ENCODE data around the gene XRCC4. TPM values are rescaled to one million over a fixed set of nuclear protein-coding genes. Genes with fewer than 3 reads are reported as not detected.

XRCC4 gene
- total RNA-seq, 1 donor from 2014 or later, result 10.7 TPM

- Mint-ChIP-seq H3K4me1 (ENCODE audit: low read depth) (no peaks in the 10 kb centered on the region), H3K27ac (no peak overlapping the region), H3K36me3 (ENCODE audit: low read depth) (no peaks in the 10 kb centered on the region), H3K27me3 (ENCODE audit: low read depth) (no peaks in the 10 kb centered on the region), H3K4me3 (ENCODE audit: low read depth) (no peak overlapping the region), H3K9me3 (peaks cover 4% of the 10 kb centered on the region)
- intact Hi-C loops (cut with micrococcal nuclease), result no loop called here
- no peak for DNase-seq (ENCODE audit: low spot score)
Observed at GRCh38 chr5:83362526-83362925, 285.2 kb downstream of the XRCC4 start.

- no peak overlapping the region for H3K4me3 Mint-ChIP-seq (ENCODE audit: low read depth)
- H3K9me3 Mint-ChIP-seq, result peaks cover 4% of the 10 kb centered on the region
- intact Hi-C loops (cut with micrococcal nuclease), result no loop called here
- no peaks in the 10 kb centered on the region for H3K27me3 Mint-ChIP-seq (ENCODE audit: low read depth)
- H3K27ac Mint-ChIP-seq, result no peak overlapping the region
- no peak for DNase-seq (ENCODE audit: low spot score)
- no peaks in the 10 kb centered on the region for H3K36me3 Mint-ChIP-seq (ENCODE audit: low read depth)
- H3K4me1 Mint-ChIP-seq (ENCODE audit: low read depth), result no peaks in the 10 kb centered on the region
Observed at GRCh38 chr5:83363111-83363885, 286.0 kb downstream of the XRCC4 start.

- no peak for DNase-seq (ENCODE audit: low spot score)
- H3K27me3 Mint-ChIP-seq (ENCODE audit: low read depth), result no peaks in the 10 kb centered on the region
- H3K4me3 Mint-ChIP-seq (ENCODE audit: low read depth), result no peak overlapping the region
- H3K4me1 Mint-ChIP-seq (ENCODE audit: low read depth), result no peaks in the 10 kb centered on the region
- H3K27ac Mint-ChIP-seq, result no peak overlapping the region
- H3K9me3 Mint-ChIP-seq, result peaks cover 4% of the 10 kb centered on the region
- intact Hi-C loops (cut with micrococcal nuclease), result no loop called here
- H3K36me3 Mint-ChIP-seq (ENCODE audit: low read depth), result no peaks in the 10 kb centered on the region
Observed at GRCh38 chr5:83363886-83364275, 286.5 kb downstream of the XRCC4 start.

- Mint-ChIP-seq H3K9me3 (peaks cover 4% of the 10 kb centered on the region), H3K4me1 (ENCODE audit: low read depth) (no peaks in the 10 kb centered on the region), H3K4me3 (ENCODE audit: low read depth) (no peak overlapping the region), H3K36me3 (ENCODE audit: low read depth) (no peaks in the 10 kb centered on the region), H3K27me3 (ENCODE audit: low read depth) (no peaks in the 10 kb centered on the region), H3K27ac (no peak overlapping the region)
- DNase-seq (ENCODE audit: low spot score), result no peak
- intact Hi-C loops (cut with micrococcal nuclease), result no loop called here
Observed at GRCh38 chr5:83364312-83365299, 287.3 kb downstream of the XRCC4 start.

GRCh38 chr5:83368319-83368718 is 291.0 kb downstream of the XRCC4 start:
- no peak overlapping the region for H3K27ac Mint-ChIP-seq
- H3K4me3 Mint-ChIP-seq (ENCODE audit: low read depth), result no peak overlapping the region
- no peaks in the 10 kb centered on the region for H3K4me1 Mint-ChIP-seq (ENCODE audit: low read depth)
- DNase-seq (ENCODE audit: low spot score), result no peak
- no peaks in the 10 kb centered on the region for H3K27me3 Mint-ChIP-seq (ENCODE audit: low read depth)
- no peaks in the 10 kb centered on the region for H3K36me3 Mint-ChIP-seq (ENCODE audit: low read depth)
- intact Hi-C loops (cut with micrococcal nuclease), result no loop called here
- no peaks in the 10 kb centered on the region for H3K9me3 Mint-ChIP-seq

DNA sequence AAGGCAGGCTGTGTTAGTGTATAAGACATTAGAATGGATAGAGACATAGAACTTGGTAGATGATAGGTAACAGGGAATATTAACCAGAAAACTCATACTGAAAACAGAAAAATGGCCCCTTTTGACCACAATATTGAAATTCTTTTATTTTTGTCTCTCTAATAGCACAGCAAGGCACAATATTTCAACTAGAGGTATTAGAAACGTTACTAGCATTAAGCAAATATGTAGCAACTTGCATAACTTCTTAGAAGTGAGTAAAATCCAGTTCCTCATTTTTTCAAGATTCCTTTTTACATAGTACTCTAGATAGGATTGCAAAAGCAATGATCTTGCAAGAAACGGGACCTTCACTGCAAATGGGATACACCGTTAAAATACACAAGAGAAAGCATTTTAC is 291.5 kb downstream of the XRCC4 start:
- DNase-seq (ENCODE audit: low spot score), result no peak
- H3K9me3 Mint-ChIP-seq, result no peaks in the 10 kb centered on the region
- no peaks in the 10 kb centered on the region for H3K27me3 Mint-ChIP-seq (ENCODE audit: low read depth)
- H3K4me1 Mint-ChIP-seq (ENCODE audit: low read depth), result no peaks in the 10 kb centered on the region
- H3K27ac Mint-ChIP-seq, result no peak overlapping the region
- no peak overlapping the region for H3K4me3 Mint-ChIP-seq (ENCODE audit: low read depth)
- H3K36me3 Mint-ChIP-seq (ENCODE audit: low read depth), result no peaks in the 10 kb centered on the region
- intact Hi-C loops (cut with micrococcal nuclease), result no loop called here

DNA sequence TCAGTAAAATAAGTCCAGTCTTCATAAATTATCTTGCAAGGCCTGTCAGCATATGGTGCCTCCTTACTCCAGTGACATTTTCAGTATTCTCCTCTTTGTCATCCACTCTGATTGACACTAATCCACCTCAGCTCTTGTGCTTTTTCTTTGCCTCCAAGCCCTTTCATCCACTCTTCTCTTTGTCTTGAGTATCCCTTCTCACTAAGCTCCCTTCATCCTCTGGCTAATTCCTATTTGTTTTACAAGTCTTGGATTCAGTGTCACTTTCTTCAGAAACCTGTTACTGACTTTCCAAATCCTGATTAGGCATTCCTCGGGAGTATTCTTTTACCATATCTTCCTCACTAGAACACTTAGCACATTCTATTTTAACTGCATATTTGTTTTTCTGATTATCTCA is 293.6 kb downstream of the XRCC4 start:
- Mint-ChIP-seq H3K4me3 (ENCODE audit: low read depth) (no peak overlapping the region), H3K4me1 (ENCODE audit: low read depth) (no peaks in the 10 kb centered on the region), H3K27ac (no peak overlapping the region), H3K27me3 (ENCODE audit: low read depth) (no peaks in the 10 kb centered on the region), H3K36me3 (ENCODE audit: low read depth) (no peaks in the 10 kb centered on the region), H3K9me3 (no peaks in the 10 kb centered on the region)
- no peak for DNase-seq (ENCODE audit: low spot score)
- intact Hi-C loops (cut with micrococcal nuclease), result no loop called here

GRCh38 chr5:83371726-83372125 is 294.4 kb downstream of the XRCC4 start:
- no peaks in the 10 kb centered on the region for H3K4me1 Mint-ChIP-seq (ENCODE audit: low read depth)
- H3K9me3 Mint-ChIP-seq, result no peaks in the 10 kb centered on the region
- no peaks in the 10 kb centered on the region for H3K27me3 Mint-ChIP-seq (ENCODE audit: low read depth)
- H3K27ac Mint-ChIP-seq, result no peak overlapping the region
- DNase-seq (ENCODE audit: low spot score), result no peak
- H3K36me3 Mint-ChIP-seq (ENCODE audit: low read depth), result no peaks in the 10 kb centered on the region
- intact Hi-C loops (cut with micrococcal nuclease), result no loop called here
- no peak overlapping the region for H3K4me3 Mint-ChIP-seq (ENCODE audit: low read depth)

DNA sequence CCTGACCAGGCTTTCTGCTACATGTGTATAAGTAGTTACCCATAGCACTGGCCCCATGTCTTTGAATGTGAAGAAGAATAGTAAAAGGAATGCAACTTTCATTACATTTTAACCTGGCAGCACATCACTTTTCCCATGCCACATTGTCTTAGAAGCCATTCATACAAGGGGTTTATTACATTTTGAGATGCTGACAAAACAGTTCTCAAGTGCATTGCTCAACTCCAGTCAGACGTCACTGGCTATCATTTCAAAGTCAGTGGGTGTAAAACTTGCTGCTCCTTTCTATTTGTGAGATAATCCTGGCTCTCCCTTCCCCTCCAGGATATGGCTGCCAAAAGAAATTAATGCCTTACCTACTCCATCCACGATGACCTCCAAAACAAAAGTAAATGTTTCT is 297.2 kb downstream of the XRCC4 start:
- no peak for DNase-seq (ENCODE audit: low spot score)
- no peaks in the 10 kb centered on the region for H3K27me3 Mint-ChIP-seq (ENCODE audit: low read depth)
- H3K4me3 Mint-ChIP-seq (ENCODE audit: low read depth), result no peak overlapping the region
- no peaks in the 10 kb centered on the region for H3K4me1 Mint-ChIP-seq (ENCODE audit: low read depth)
- no peaks in the 10 kb centered on the region for H3K9me3 Mint-ChIP-seq
- no peaks in the 10 kb centered on the region for H3K36me3 Mint-ChIP-seq (ENCODE audit: low read depth)
- no peak overlapping the region for H3K27ac Mint-ChIP-seq
- intact Hi-C loops (cut with micrococcal nuclease), result no loop called here

GRCh38 chr5:83375049-83375745 is 297.9 kb downstream of the XRCC4 start:
- Mint-ChIP-seq H3K36me3 (ENCODE audit: low read depth) (no peaks in the 10 kb centered on the region), H3K27ac (no peak overlapping the region), H3K4me3 (ENCODE audit: low read depth) (no peak overlapping the region), H3K9me3 (no peaks in the 10 kb centered on the region), H3K27me3 (ENCODE audit: low read depth) (no peaks in the 10 kb centered on the region), H3K4me1 (ENCODE audit: low read depth) (no peaks in the 10 kb centered on the region)
- DNase-seq (ENCODE audit: low spot score), result no peak
- intact Hi-C loops (cut with micrococcal nuclease), result no loop called here

DNA sequence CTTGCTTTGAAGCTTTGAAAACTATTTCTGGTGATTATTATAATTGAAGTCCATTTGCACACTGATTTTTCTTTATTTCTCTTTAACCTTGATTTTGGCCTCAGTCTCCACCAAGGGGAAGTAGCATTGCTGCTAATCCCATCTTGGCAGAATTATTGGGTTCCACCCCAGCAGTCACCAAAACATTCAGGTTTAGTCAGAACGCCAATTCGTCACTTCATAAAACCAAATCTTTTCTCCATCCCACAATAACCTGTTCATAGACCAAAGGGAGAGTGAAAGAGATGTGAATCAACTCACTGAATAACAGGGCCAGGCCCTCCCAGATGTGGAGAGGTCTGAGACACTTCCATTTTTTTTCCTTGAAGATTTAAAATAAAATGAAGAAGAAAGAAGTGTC is 299.1 kb downstream of the XRCC4 start:
- no peaks in the 10 kb centered on the region for H3K4me1 Mint-ChIP-seq (ENCODE audit: low read depth)
- H3K4me3 Mint-ChIP-seq (ENCODE audit: low read depth), result no peak overlapping the region
- no peaks in the 10 kb centered on the region for H3K27me3 Mint-ChIP-seq (ENCODE audit: low read depth)
- no peaks in the 10 kb centered on the region for H3K36me3 Mint-ChIP-seq (ENCODE audit: low read depth)
- no peaks in the 10 kb centered on the region for H3K9me3 Mint-ChIP-seq
- no peak for DNase-seq (ENCODE audit: low spot score)
- no peak overlapping the region for H3K27ac Mint-ChIP-seq
- intact Hi-C loops (cut with micrococcal nuclease), result no loop called here

DNA sequence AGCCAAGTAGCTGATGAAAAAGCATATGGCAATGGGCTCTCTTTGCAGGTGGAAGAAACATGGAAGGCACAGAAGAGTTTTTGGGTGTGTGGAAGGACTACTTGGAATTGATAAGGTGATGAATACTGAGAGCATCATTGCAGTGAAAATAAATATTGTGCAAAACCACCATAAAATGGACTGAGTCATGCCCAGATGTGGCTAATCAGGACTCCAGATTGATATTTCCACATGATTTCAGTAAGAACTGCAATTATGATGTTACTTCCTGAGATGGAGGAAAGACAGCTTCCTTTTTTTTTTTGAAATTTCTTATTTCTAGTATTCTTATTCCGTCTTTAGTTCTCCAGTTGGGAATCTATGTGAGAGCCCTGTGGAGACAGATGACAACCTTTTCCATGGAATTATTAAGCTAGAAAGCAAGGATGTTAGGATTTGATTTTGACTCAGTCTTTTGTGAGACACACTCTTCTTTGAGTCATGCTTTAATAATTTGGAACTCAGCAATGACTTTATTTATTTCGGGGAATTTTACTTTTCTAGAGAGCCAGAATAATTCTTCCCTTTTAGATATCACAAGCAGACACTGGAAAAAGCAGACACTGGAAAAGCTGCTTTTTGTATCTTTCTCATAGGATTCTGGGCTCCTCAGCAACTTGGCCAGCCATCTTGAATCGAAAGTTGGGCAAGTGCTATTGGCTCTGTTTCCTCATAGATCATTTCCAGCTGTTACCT is 300.0 kb downstream of the XRCC4 start:
- Mint-ChIP-seq H3K36me3 (ENCODE audit: low read depth) (no peaks in the 10 kb centered on the region), H3K9me3 (no peaks in the 10 kb centered on the region), H3K4me1 (ENCODE audit: low read depth) (no peaks in the 10 kb centered on the region), H3K27ac (no peak overlapping the region), H3K27me3 (ENCODE audit: low read depth) (no peaks in the 10 kb centered on the region), H3K4me3 (ENCODE audit: low read depth) (no peak overlapping the region)
- no peak for DNase-seq (ENCODE audit: low spot score)
- intact Hi-C loops (cut with micrococcal nuclease), result no loop called here

Measured in activated T-helper 2 cell treated with anti-CD3 and anti-CD28 coated beads, Interferon-gamma antibody, Interleukin-2, Interleukin-4, amounts not matched to agents 10 μg/mL and 5 μg/mL and 100 μg/mL, durations not matched to agents 14 hours and 24 hours and 36 hours (primary cell).